ENCODE measurements around the gene CTRB2.
"Not testable (repeated sequence)": the region's sequence is repeated elsewhere in the genome, so short reads cannot be mapped to it uniquely, and the experiment has no call there.

The CTRB2 gene

GRCh38 chr16:75216127-75216526, 9.2 kb upstream of the CTRB2 start:
- DNase-seq = no peak

GRCh38 chr16:75211286-75211685, 4.3 kb upstream of the CTRB2 start:
- DNase-seq; intact Hi-C loops (cut with DNase I): not testable (repeated sequence)

More at GRCh38 chr16:75216127-75216526, 9.2 kb upstream of the CTRB2 start:
- intact Hi-C loops (cut with DNase I) = no loop called here

- intact Hi-C loops (cut with DNase I) = loop anchor here (2.0 to 10.0 kb wide), 2 partner anchors 15 to 175 kb away; no protein-coding TSS in a partner anchor
- no peak for DNase-seq
Measured at GRCh38 chr16:75209944-75210343, 3.0 kb upstream of the CTRB2 start.

GRCh38 chr16:75209514-75209913, 2.6 kb upstream of the CTRB2 start:
- intact Hi-C loops (cut with DNase I) = loop anchor here (2.0 to 10.0 kb wide), 2 partner anchors 15 to 175 kb away; no protein-coding TSS in a partner anchor
- DNase-seq = not testable (repeated sequence)

- intact Hi-C loops (cut with DNase I) = loop anchor here (2.0 to 10.0 kb wide), 2 partner anchors 16 to 176 kb away; no protein-coding TSS in a partner anchor
Measured at GRCh38 chr16:75208861-75209505, 2.0 kb upstream of the CTRB2 start.

GRCh38 chr16:75208242-75208825, 1.4 kb upstream of the CTRB2 start:
- no peak for DNase-seq
- intact Hi-C loops (cut with DNase I) = loop anchor here (2.0 to 10.0 kb wide), 2 partner anchors 16 to 176 kb away; no protein-coding TSS in a partner anchor

More at GRCh38 chr16:75208861-75209505, 2.0 kb upstream of the CTRB2 start:
- no peak for DNase-seq

- no peak for DNase-seq
- intact Hi-C loops (cut with DNase I) = loop anchor here (2.0 to 10.0 kb wide), 2 partner anchors 17 to 177 kb away; no protein-coding TSS in a partner anchor
Measured at GRCh38 chr16:75207831-75208230, 870 bp upstream of the CTRB2 start.

GRCh38 chr16:75205961-75206748, 806 bp downstream of the CTRB2 start:
- not testable (repeated sequence) for DNase-seq

GRCh38 chr16:75205438-75205837, 1.5 kb downstream of the CTRB2 start:
- intact Hi-C loops (cut with DNase I) = loop anchor here (10.0 kb wide), 1 partner anchor 179 kb away; no protein-coding TSS in a partner anchor

More at GRCh38 chr16:75205961-75206748, 806 bp downstream of the CTRB2 start:
- intact Hi-C loops (cut with DNase I) = loop anchor here (10.0 kb wide), 1 partner anchor 179 kb away; no protein-coding TSS in a partner anchor

GRCh38 chr16:75204905-75205304, 2.1 kb downstream of the CTRB2 start:
- intact Hi-C loops (cut with DNase I) = loop anchor here (10.0 kb wide), 1 partner anchor 180 kb away; no protein-coding TSS in a partner anchor
- DNase-seq = not testable (repeated sequence)

More at GRCh38 chr16:75205438-75205837, 1.5 kb downstream of the CTRB2 start:
- not testable (repeated sequence) for DNase-seq

- no peak for DNase-seq
- intact Hi-C loops (cut with DNase I) = loop anchor here (10.0 kb wide), 1 partner anchor 180 kb away; no protein-coding TSS in a partner anchor
Measured at GRCh38 chr16:75204410-75204758, 2.6 kb downstream of the CTRB2 start.

- no peak for DNase-seq
- intact Hi-C loops (cut with DNase I) = loop anchor here (10.0 kb wide), 1 partner anchor 181 kb away; no protein-coding TSS in a partner anchor
Measured at GRCh38 chr16:75203667-75204409, 3.1 kb downstream of the CTRB2 start.

GRCh38 chr16:75203096-75203495, 3.9 kb downstream of the CTRB2 start:
- intact Hi-C loops (cut with DNase I) = loop anchor here (10.0 kb wide), 1 partner anchor 182 kb away; no protein-coding TSS in a partner anchor
- peak in 1 of 42 donors; percentile 27 for DNase-seq

GRCh38 chr16:75202069-75202590, 4.8 kb downstream of the CTRB2 start:
- intact Hi-C loops (cut with DNase I) = loop anchor here (10.0 kb wide), 1 partner anchor 183 kb away; no protein-coding TSS in a partner anchor

GRCh38 chr16:75198135-75198600, 8.8 kb downstream of the CTRB2 start:
- DNase-seq = peak in 6 of 42 donors; percentile 4 to 37 (median 14)
- intact Hi-C loops (cut with DNase I) = no loop called here

More at GRCh38 chr16:75202069-75202590, 4.8 kb downstream of the CTRB2 start:
- DNase-seq = peak in 4 of 42 donors; percentile 11 to 42 (median 34)

- intact Hi-C loops (cut with DNase I) = no loop called here
- peak in 5 of 42 donors; percentile 3 to 25 (median 5) for DNase-seq
Measured at GRCh38 chr16:75197522-75198134, 9.3 kb downstream of the CTRB2 start.

GRCh38 chr16:75196836-75197235, 10.1 kb downstream of the CTRB2 start:
- peak in 6 of 42 donors; percentile 1 to 26 (median 7) for DNase-seq
- intact Hi-C loops (cut with DNase I) = no loop called here

Data from head of caudate nucleus (tissue), 42 donors.